IPS-NIHi7 (cell line): Measurements from ENCODE around the gene CAPN2.

Experiments
- DNase-seq: peaks from one replicate; pipeline ENCODE4 v3.0.0; 2012; ENCODE audit warnings: mixed read lengths; ENCODE audit errors: extremely low spot score

CAPN2 gene

GRCh38 chr1:223702735-223703667, 9.3 kb upstream of the CAPN2 start:
- DNase-seq: no peak

GRCh38 chr1:223703668-223704013, 8.7 kb upstream of the CAPN2 start:
- no peak for DNase-seq

- no peak for DNase-seq
These were observed 7.1 kb upstream of the CAPN2 start for GRCh38 chr1:223704921-223705878.

- DNase-seq: no peak
These were observed 6.0 kb upstream of the CAPN2 start for GRCh38 chr1:223706077-223706973.

- no peak for DNase-seq
These were observed 4.9 kb upstream of the CAPN2 start for GRCh38 chr1:223707256-223708000.

- DNase-seq: no peak
These were observed 4.4 kb upstream of the CAPN2 start for GRCh38 chr1:223708001-223708359.

- DNase-seq: no peak
These were observed 3.6 kb upstream of the CAPN2 start for GRCh38 chr1:223708651-223709268.

- DNase-seq: no peak
These were observed 2.7 kb upstream of the CAPN2 start for GRCh38 chr1:223709598-223709997.

GRCh38 chr1:223710179-223711133, 1.9 kb upstream of the CAPN2 start:
- DNase-seq: no peak

GRCh38 chr1:223711173-223711572, 1.2 kb upstream of the CAPN2 start:
- DNase-seq: no peak

GRCh38 chr1:223711747-223712193, 569 bp upstream of the CAPN2 start:
- DNase-seq: no peak

GRCh38 chr1:223712850-223713474, 623 bp downstream of the CAPN2 start:
- DNase-seq: no peak

- DNase-seq: no peak
These were observed 1.4 kb downstream of the CAPN2 start for GRCh38 chr1:223713546-223714420.

- DNase-seq: no peak
These were observed 2.0 kb downstream of the CAPN2 start for GRCh38 chr1:223714421-223714724.

GRCh38 chr1:223714849-223715603, 2.7 kb downstream of the CAPN2 start:
- DNase-seq: peak; percentile 64

GRCh38 chr1:223715604-223716172, 3.3 kb downstream of the CAPN2 start:
- DNase-seq: no peak
